ENCODE data around the gene TMEM181. TPM values are rescaled to one million over a fixed set of nuclear protein-coding genes. Genes with fewer than 3 reads are reported as not detected.
"Not testable (repeated sequence)": the region's sequence is repeated elsewhere in the genome, so short reads cannot be mapped to it uniquely, and the experiment has no call there.

The TMEM181 gene
- total RNA-seq, 2 donors from 2014 or later, result 12.9 to 14.1 TPM

- DNase-seq (no peak), ATAC-seq (replicated peaks in 1 of 2) (no peak)
- Mint-ChIP-seq H3K9me3 (peaks cover 8 to 9% of the 10 kb centered on the region in 2 donors), H3K27ac (no peak overlapping the region), H3K27me3 (ENCODE audit: low read depth) (peaks cover 73% of the 10 kb centered on the region), H3K36me3 (ENCODE audit: insufficient read depth in 2 of 2) (peaks cover 2 to 10% of the 10 kb centered on the region in 2 donors), H3K4me1 (ENCODE audit: low read depth) (no peaks in the 10 kb centered on the region), H3K4me3 (no peak overlapping the region)
Observed at GRCh38 chr6:158524311-158524710, 35.6 kb upstream of the TMEM181 start.

DNA sequence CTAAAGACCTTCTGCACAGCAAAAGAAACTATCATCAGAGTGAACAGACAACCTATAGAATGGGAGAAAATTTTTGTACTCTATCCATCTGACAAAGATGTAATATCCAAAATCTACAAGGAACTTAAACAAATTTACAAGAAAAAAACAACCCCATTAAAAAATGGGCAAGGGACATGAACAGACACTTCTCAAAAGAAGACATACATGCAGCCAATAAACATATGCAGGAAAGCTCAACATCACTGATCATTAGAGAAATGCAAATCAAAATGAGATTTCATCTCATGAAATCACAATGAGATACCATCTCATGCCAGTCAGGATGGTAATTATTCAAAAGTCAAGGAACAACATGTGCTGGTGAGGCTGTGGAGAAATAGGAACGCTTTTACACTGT is 32.0 kb upstream of the TMEM181 start:
- not testable (repeated sequence) for H3K27ac Mint-ChIP-seq; ATAC-seq (replicated peaks in 1 of 2); H3K4me3 Mint-ChIP-seq; H3K4me1 Mint-ChIP-seq (ENCODE audit: low read depth); DNase-seq; H3K9me3 Mint-ChIP-seq
- Mint-ChIP-seq H3K27me3 (ENCODE audit: low read depth) (peaks cover 61% of the 10 kb centered on the region), H3K36me3 (ENCODE audit: insufficient read depth in 2 of 2) (peaks cover 2 to 10% of the 10 kb centered on the region in 2 donors)

- Mint-ChIP-seq H3K4me1 (ENCODE audit: low read depth) (no peaks in the 10 kb centered on the region), H3K27ac (no peak overlapping the region), H3K4me3 (no peak overlapping the region), H3K36me3 (ENCODE audit: insufficient read depth in 2 of 2) (peaks cover 2 to 10% of the 10 kb centered on the region in 2 donors), H3K27me3 (ENCODE audit: low read depth) (peaks cover 54% of the 10 kb centered on the region), H3K9me3 (peaks cover 8 to 9% of the 10 kb centered on the region in 2 donors)
- no peak for DNase-seq
- no peak for ATAC-seq (replicated peaks in 1 of 2)
Observed at GRCh38 chr6:158528826-158529225, 31.1 kb upstream of the TMEM181 start.

- Mint-ChIP-seq H3K36me3 (ENCODE audit: insufficient read depth in 2 of 2) (peaks cover 2 to 10% of the 10 kb centered on the region in 2 donors), H3K4me1 (ENCODE audit: low read depth) (no peaks in the 10 kb centered on the region), H3K27me3 (ENCODE audit: low read depth) (peaks cover 46% of the 10 kb centered on the region), H3K9me3 (peaks cover 8 to 9% of the 10 kb centered on the region in 2 donors), H3K27ac (no peak overlapping the region), H3K4me3 (no peak overlapping the region)
- DNase-seq (no peak), ATAC-seq (replicated peaks in 1 of 2) (no peak)
Observed at GRCh38 chr6:158529629-158530028, 30.3 kb upstream of the TMEM181 start.

- Mint-ChIP-seq H3K27ac (no peak overlapping the region), H3K27me3 (ENCODE audit: low read depth) (peaks cover 36% of the 10 kb centered on the region), H3K4me1 (ENCODE audit: low read depth) (no peaks in the 10 kb centered on the region), H3K4me3 (no peak overlapping the region), H3K36me3 (ENCODE audit: insufficient read depth in 2 of 2) (peaks cover 2 to 10% of the 10 kb centered on the region in 2 donors), H3K9me3 (peaks cover 8 to 10% of the 10 kb centered on the region in 2 donors)
- no peak for ATAC-seq (replicated peaks in 1 of 2)
- no peak for DNase-seq
Observed at GRCh38 chr6:158531566-158531965, 28.3 kb upstream of the TMEM181 start.

GRCh38 chr6:158531970-158532369 is 27.9 kb upstream of the TMEM181 start:
- H3K27ac Mint-ChIP-seq, result no peak overlapping the region
- H3K27me3 Mint-ChIP-seq (ENCODE audit: low read depth), result peaks cover 32% of the 10 kb centered on the region
- H3K36me3 Mint-ChIP-seq (ENCODE audit: insufficient read depth in 2 of 2), result peaks cover 1 to 6% of the 10 kb centered on the region in 2 donors
- H3K9me3 Mint-ChIP-seq, result peaks cover 6% of the 10 kb centered on the region in 2 donors
- no peaks in the 10 kb centered on the region for H3K4me1 Mint-ChIP-seq (ENCODE audit: low read depth)
- DNase-seq (no peak), ATAC-seq (replicated peaks in 1 of 2) (no peak)
- H3K4me3 Mint-ChIP-seq, result no peak overlapping the region

- peak; percentile 62 to 73 for ATAC-seq (replicated peaks in 1 of 2)
- peaks cover 0 to 3% of the 10 kb centered on the region in 2 donors for H3K36me3 Mint-ChIP-seq (ENCODE audit: insufficient read depth in 2 of 2)
Observed at GRCh38 chr6:158536084-158536890, 23.6 kb upstream of the TMEM181 start.

GRCh38 chr6:158536891-158537798 is 22.7 kb upstream of the TMEM181 start:
- H3K27me3 Mint-ChIP-seq (ENCODE audit: low read depth), result peaks cover 44% of the 10 kb centered on the region
- ATAC-seq (replicated peaks in 1 of 2) (peak; percentile 71 to 77), DNase-seq (peak; percentile 35 to 37)
- no peak overlapping the region for H3K27ac Mint-ChIP-seq
- peak overlapping the region; percentile 18 to 49 for H3K4me3 Mint-ChIP-seq
- H3K9me3 Mint-ChIP-seq, result peaks cover 0 to 1% of the 10 kb centered on the region in 2 donors
- H3K4me1 Mint-ChIP-seq (ENCODE audit: low read depth), result peaks cover 6% of the 10 kb centered on the region
- peaks cover 0 to 3% of the 10 kb centered on the region in 2 donors for H3K36me3 Mint-ChIP-seq (ENCODE audit: insufficient read depth in 2 of 2)

More at GRCh38 chr6:158536084-158536890, 23.6 kb upstream of the TMEM181 start:
- Mint-ChIP-seq H3K4me1 (ENCODE audit: low read depth) (peaks cover 6% of the 10 kb centered on the region), H3K4me3 (peak overlapping the region; percentile 73 to 79), H3K27ac (no peak overlapping the region), H3K9me3 (peaks cover 0 to 1% of the 10 kb centered on the region in 2 donors), H3K27me3 (ENCODE audit: low read depth) (peaks cover 48% of the 10 kb centered on the region)
- DNase-seq, result peak; percentile 76 to 77

- no peak overlapping the region for H3K4me3 Mint-ChIP-seq
- peaks cover 6% of the 10 kb centered on the region for H3K4me1 Mint-ChIP-seq (ENCODE audit: low read depth)
- DNase-seq (no peak), ATAC-seq (replicated peaks in 1 of 2) (no peak)
- H3K27ac Mint-ChIP-seq, result no peak overlapping the region
- peaks cover 0 to 1% of the 10 kb centered on the region in 2 donors for H3K9me3 Mint-ChIP-seq
- peaks cover 0 to 3% of the 10 kb centered on the region in 2 donors for H3K36me3 Mint-ChIP-seq (ENCODE audit: insufficient read depth in 2 of 2)
- peaks cover 41% of the 10 kb centered on the region for H3K27me3 Mint-ChIP-seq (ENCODE audit: low read depth)
Observed at GRCh38 chr6:158538741-158539140, 21.1 kb upstream of the TMEM181 start.

- no peak for ATAC-seq (replicated peaks in 1 of 2)
- Mint-ChIP-seq H3K27me3 (ENCODE audit: low read depth) (peaks cover 41% of the 10 kb centered on the region), H3K27ac (no peak overlapping the region), H3K9me3 (peaks cover 0 to 1% of the 10 kb centered on the region in 2 donors), H3K4me1 (ENCODE audit: low read depth) (peaks cover 6% of the 10 kb centered on the region), H3K4me3 (no peak overlapping the region), H3K36me3 (ENCODE audit: insufficient read depth in 2 of 2) (peaks cover 0 to 3% of the 10 kb centered on the region in 2 donors)
- no peak for DNase-seq
Observed at GRCh38 chr6:158539413-158539812, 20.5 kb upstream of the TMEM181 start.

DNA sequence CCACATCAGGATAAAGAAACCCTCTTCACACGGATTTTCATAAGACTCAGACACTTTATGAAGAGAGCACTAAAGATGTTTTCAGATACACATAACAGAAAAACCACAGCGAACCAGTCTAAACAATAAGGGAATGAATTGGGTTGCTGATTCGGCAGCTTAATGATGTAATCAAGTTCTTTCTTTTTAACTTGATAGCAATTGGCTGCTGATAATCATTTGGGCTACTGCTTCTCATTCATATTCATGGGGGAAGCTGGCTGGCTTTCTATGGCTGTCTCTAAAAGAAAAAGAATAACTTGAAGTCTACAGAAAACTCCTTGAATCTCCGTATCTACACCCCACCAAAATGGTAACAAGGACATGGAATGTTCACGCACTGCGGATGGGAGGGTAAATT is 20.0 kb upstream of the TMEM181 start:
- peaks cover 0 to 3% of the 10 kb centered on the region in 2 donors for H3K36me3 Mint-ChIP-seq (ENCODE audit: insufficient read depth in 2 of 2)
- ATAC-seq (replicated peaks in 1 of 2) (no peak), DNase-seq (no peak)
- H3K27ac Mint-ChIP-seq, result no peak overlapping the region
- no peak overlapping the region for H3K4me3 Mint-ChIP-seq
- peaks cover 41% of the 10 kb centered on the region for H3K27me3 Mint-ChIP-seq (ENCODE audit: low read depth)
- peaks cover 6% of the 10 kb centered on the region for H3K4me1 Mint-ChIP-seq (ENCODE audit: low read depth)
- peaks cover 0 to 1% of the 10 kb centered on the region in 2 donors for H3K9me3 Mint-ChIP-seq

- H3K4me1 Mint-ChIP-seq (ENCODE audit: low read depth), result peaks cover under 1% of the 10 kb centered on the region
- no peaks in the 10 kb centered on the region for H3K9me3 Mint-ChIP-seq
- H3K36me3 Mint-ChIP-seq (ENCODE audit: insufficient read depth in 2 of 2), result no peaks in the 10 kb centered on the region
- no peak for DNase-seq
- no peak overlapping the region for H3K4me3 Mint-ChIP-seq
- no peak for ATAC-seq (replicated peaks in 1 of 2)
- peaks cover 26% of the 10 kb centered on the region for H3K27me3 Mint-ChIP-seq (ENCODE audit: low read depth)
- no peak overlapping the region for H3K27ac Mint-ChIP-seq
Observed at GRCh38 chr6:158543606-158544185, 16.2 kb upstream of the TMEM181 start.
